Activated naive CD8-positive, alpha-beta T cell treated with anti-CD3 and anti-CD28 coated beads, Interleukin-2, amount 10 ng/mL, durations not matched to agents 7 days and 5 days (primary cell): ENCODE measurements around the gene TP53I11. TPM values are rescaled to one million over a fixed set of nuclear protein-coding genes. Genes with fewer than 3 reads are reported as not detected.

ENCODE experiments used
- ATAC-seq: fragments of 150-1000 bp; cut with Tn5 transposase; one replicate; pipeline ENCODE4 v1.10.0; 2021; ENCODE audit warnings: low read depth, moderate library complexity
- POLR2A ChIA-PET: fragments of 350-600 bp; sonication (Branson Sonifier 250); formaldehyde crosslinking; loops from one replicate; lab custom pipeline; 2021; ENCODE audit warnings: antibody characterized with exemption; lab: Charles Lee
- DNase-seq: peaks from one replicate; pipeline ENCODE4 v3.0.0; 2021
- H3K27ac Mint-ChIP-seq: one replicate; pipeline ENCODE4 v1.8.0; 2022; ENCODE audit warnings: mild to moderate bottlenecking, mixed read lengths
- H3K27me3 Mint-ChIP-seq: one replicate; pipeline ENCODE4 v1.8.0; 2022; ENCODE audit warnings: mild to moderate bottlenecking, moderate library complexity, mixed read lengths
- H3K36me3 Mint-ChIP-seq: one replicate; pipeline ENCODE4 v1.8.0; 2021; ENCODE audit warnings: mild to moderate bottlenecking, mixed read lengths
- H3K4me1 Mint-ChIP-seq: one replicate; pipeline ENCODE4 v1.8.0; 2021; ENCODE audit warnings: mixed read lengths
- H3K4me3 Mint-ChIP-seq: one replicate; pipeline ENCODE4 v1.8.0; 2022; ENCODE audit warnings: mild to moderate bottlenecking, moderate library complexity, mixed read lengths
- H3K9me3 Mint-ChIP-seq: one replicate; pipeline ENCODE4 v1.8.0; 2021; ENCODE audit warnings: mixed read lengths
- total RNA-seq, 2 experiments: library from RNA; stranded (reverse); gene quantifications; one replicate each; pipeline ENCODE4 v1.2.3, GENCODE V29; 2021

The TP53I11 gene
- total RNA-seq, 2 experiments from 2014 or later, result 13.7 to 15.7 TPM

GRCh38 chr11:44936525-44936924 is 14.2 kb downstream of the TP53I11 start:
- ATAC-seq, result peak; percentile 79
- peak; percentile 85 for DNase-seq
- Mint-ChIP-seq H3K4me1 (no peaks in the 10 kb centered on the region), H3K27ac (no peak overlapping the region), H3K27me3 (no peaks in the 10 kb centered on the region), H3K36me3 (no peaks in the 10 kb centered on the region), H3K4me3 (no peak overlapping the region), H3K9me3 (no peaks in the 10 kb centered on the region)
- POLR2A ChIA-PET, result interaction anchor here (3.0 kb wide), 1 partner anchor 168 kb away, joined by 29 read pairs; no protein-coding TSS in a partner anchor

- POLR2A ChIA-PET, result no interaction called here
- no peak for DNase-seq
- Mint-ChIP-seq H3K27me3 (no peaks in the 10 kb centered on the region), H3K4me3 (no peak overlapping the region), H3K9me3 (no peaks in the 10 kb centered on the region), H3K4me1 (no peaks in the 10 kb centered on the region), H3K27ac (no peak overlapping the region), H3K36me3 (no peaks in the 10 kb centered on the region)
- no peak for ATAC-seq
Measured at GRCh38 chr11:44934735-44935250, 15.9 kb downstream of the TP53I11 start.

DNA sequence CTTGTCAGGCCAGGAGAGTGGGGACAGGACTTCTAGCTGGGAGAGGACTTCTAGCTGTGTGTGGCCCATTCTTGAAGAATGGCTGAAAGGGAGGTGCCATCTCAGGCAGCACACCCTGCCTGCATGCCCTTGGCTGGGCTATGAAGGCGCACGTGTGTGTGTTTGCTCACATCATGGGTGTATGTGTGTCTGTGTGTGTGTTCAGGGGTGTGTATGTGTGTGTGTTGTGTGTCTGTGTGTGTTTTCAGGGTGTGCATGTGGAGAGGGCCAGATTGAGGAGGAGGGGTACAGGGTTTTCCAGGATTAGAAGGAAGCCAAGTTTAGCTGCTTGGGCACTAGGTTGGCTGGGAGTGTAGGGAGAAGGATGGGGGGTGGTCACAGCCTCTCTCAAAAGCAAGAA is 16.6 kb downstream of the TP53I11 start:
- H3K4me3 Mint-ChIP-seq, result no peak overlapping the region
- no peaks in the 10 kb centered on the region for H3K36me3 Mint-ChIP-seq
- POLR2A ChIA-PET, result no interaction called here
- H3K4me1 Mint-ChIP-seq, result no peaks in the 10 kb centered on the region
- no peaks in the 10 kb centered on the region for H3K27me3 Mint-ChIP-seq
- no peaks in the 10 kb centered on the region for H3K9me3 Mint-ChIP-seq
- DNase-seq (no peak), ATAC-seq (no peak)
- H3K27ac Mint-ChIP-seq, result no peak overlapping the region

DNA sequence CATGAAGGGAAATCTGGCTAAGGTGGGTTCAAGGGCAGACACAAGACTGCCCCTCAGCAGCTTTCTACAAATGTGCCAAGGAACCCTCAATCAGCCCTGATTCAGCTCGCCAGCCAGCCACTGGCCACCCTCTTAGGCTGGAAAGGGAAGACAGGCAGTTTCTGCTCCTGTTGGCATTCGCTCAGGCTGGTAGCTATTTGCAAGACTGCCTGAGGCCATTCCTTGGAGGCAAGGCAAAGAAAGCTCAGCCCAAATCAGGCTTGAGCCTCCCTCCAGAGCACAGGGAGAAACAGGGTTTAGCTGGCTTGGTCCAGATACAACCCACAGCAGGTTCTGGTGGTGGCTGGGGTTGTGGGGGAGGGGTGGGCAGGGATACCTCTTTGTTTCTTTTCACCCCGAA is 19.2 kb downstream of the TP53I11 start:
- Mint-ChIP-seq H3K4me1 (peaks cover 2% of the 10 kb centered on the region), H3K36me3 (no peaks in the 10 kb centered on the region), H3K27me3 (no peaks in the 10 kb centered on the region), H3K27ac (no peak overlapping the region), H3K9me3 (no peaks in the 10 kb centered on the region), H3K4me3 (no peak overlapping the region)
- POLR2A ChIA-PET, result interaction anchor here (2.2 kb wide), 1 partner anchor 173 kb away, joined by 6 read pairs; no protein-coding TSS in a partner anchor
- ATAC-seq (no peak), DNase-seq (no peak)

GRCh38 chr11:44930588-44931302 is 19.9 kb downstream of the TP53I11 start:
- POLR2A ChIA-PET, result interaction anchor here (2.2 kb wide), 1 partner anchor 174 kb away, joined by 6 read pairs; no protein-coding TSS in a partner anchor
- no peaks in the 10 kb centered on the region for H3K9me3 Mint-ChIP-seq
- no peak overlapping the region for H3K27ac Mint-ChIP-seq
- ATAC-seq (no peak), DNase-seq (no peak)
- no peaks in the 10 kb centered on the region for H3K27me3 Mint-ChIP-seq
- peaks cover 2% of the 10 kb centered on the region for H3K4me1 Mint-ChIP-seq
- H3K4me3 Mint-ChIP-seq, result no peak overlapping the region
- H3K36me3 Mint-ChIP-seq, result no peaks in the 10 kb centered on the region

GRCh38 chr11:44928816-44929215 is 21.9 kb downstream of the TP53I11 start:
- no peak for DNase-seq
- Mint-ChIP-seq H3K27me3 (no peaks in the 10 kb centered on the region), H3K27ac (no peak overlapping the region), H3K4me1 (peaks cover 2% of the 10 kb centered on the region), H3K9me3 (no peaks in the 10 kb centered on the region), H3K4me3 (no peak overlapping the region), H3K36me3 (no peaks in the 10 kb centered on the region)
- ATAC-seq, result no peak
- POLR2A ChIA-PET, result no interaction called here

- POLR2A ChIA-PET, result interaction anchor here (1.7 kb wide), 1 partner anchor 177 kb away, joined by 11 read pairs; no protein-coding TSS in a partner anchor
- ATAC-seq (no peak), DNase-seq (no peak)
- H3K27ac Mint-ChIP-seq, result no peak overlapping the region
- H3K4me3 Mint-ChIP-seq, result no peak overlapping the region
- no peaks in the 10 kb centered on the region for H3K36me3 Mint-ChIP-seq
- H3K9me3 Mint-ChIP-seq, result no peaks in the 10 kb centered on the region
- H3K27me3 Mint-ChIP-seq, result no peaks in the 10 kb centered on the region
- H3K4me1 Mint-ChIP-seq, result peaks cover 2% of the 10 kb centered on the region
Measured at GRCh38 chr11:44928144-44928543, 22.5 kb downstream of the TP53I11 start.

GRCh38 chr11:44927174-44927661 is 23.5 kb downstream of the TP53I11 start:
- POLR2A ChIA-PET, result interaction anchor here (1.1 to 1.7 kb wide), 3 partner anchors 19 to 178 kb away, joined by 3 to 11 read pairs (median 3); no protein-coding TSS in a partner anchor
- H3K4me3 Mint-ChIP-seq, result no peak overlapping the region
- H3K4me1 Mint-ChIP-seq, result peaks cover 2% of the 10 kb centered on the region
- no peaks in the 10 kb centered on the region for H3K9me3 Mint-ChIP-seq
- H3K36me3 Mint-ChIP-seq, result no peaks in the 10 kb centered on the region
- peak; percentile 57 for ATAC-seq
- H3K27me3 Mint-ChIP-seq, result no peaks in the 10 kb centered on the region
- DNase-seq, result peak; percentile 70
- no peak overlapping the region for H3K27ac Mint-ChIP-seq

DNA sequence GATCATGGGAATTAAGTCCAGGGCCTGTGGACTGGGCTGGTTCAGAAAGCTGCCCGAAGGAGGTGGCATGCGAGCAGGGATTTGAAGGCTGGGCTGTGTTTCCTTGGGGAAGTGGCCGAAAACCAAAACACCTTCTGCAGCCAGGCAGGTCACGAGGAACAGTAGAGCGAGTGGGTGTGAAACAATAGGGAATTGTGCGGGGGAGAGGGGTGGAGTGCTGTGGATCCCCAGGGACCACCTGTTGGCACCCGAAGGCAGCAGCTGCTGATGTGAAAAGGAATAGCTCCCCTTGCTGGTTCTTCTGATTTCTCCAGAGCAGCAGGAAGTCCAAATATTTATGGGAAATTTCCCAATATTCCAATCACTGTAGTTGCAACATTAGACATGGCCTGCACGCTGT is 24.6 kb downstream of the TP53I11 start:
- H3K4me3 Mint-ChIP-seq, result no peak overlapping the region
- DNase-seq, result no peak
- no peaks in the 10 kb centered on the region for H3K9me3 Mint-ChIP-seq
- POLR2A ChIA-PET, result interaction anchor here (1.1 kb wide), 1 partner anchor 177 kb away, joined by 3 read pairs; no protein-coding TSS in a partner anchor
- no peak overlapping the region for H3K27ac Mint-ChIP-seq
- no peaks in the 10 kb centered on the region for H3K36me3 Mint-ChIP-seq
- no peak for ATAC-seq
- H3K27me3 Mint-ChIP-seq, result no peaks in the 10 kb centered on the region
- peaks cover 2% of the 10 kb centered on the region for H3K4me1 Mint-ChIP-seq

DNA sequence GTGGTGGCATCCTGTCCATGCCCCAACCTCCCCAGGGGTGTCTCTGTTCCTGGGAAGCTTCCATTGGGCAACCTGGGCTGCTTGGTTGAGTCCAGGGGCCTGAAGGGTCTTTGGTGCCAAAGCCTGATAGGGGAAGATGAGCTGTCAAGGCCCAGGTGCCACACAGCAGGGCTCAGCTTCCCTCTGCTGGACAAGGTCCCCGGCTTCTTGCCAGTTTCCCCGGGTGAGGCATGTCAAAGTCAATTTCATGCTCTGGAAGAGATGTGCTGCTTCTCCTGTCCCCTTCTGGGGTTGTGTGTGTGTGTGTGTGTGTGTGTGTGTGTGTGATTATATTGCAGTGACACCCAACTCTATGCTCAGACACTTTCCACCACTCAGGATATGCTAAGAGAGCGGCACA is 26.9 kb downstream of the TP53I11 start:
- H3K4me3 Mint-ChIP-seq, result no peak overlapping the region
- POLR2A ChIA-PET, result no interaction called here
- no peak for ATAC-seq
- no peaks in the 10 kb centered on the region for H3K9me3 Mint-ChIP-seq
- peaks cover 2% of the 10 kb centered on the region for H3K4me1 Mint-ChIP-seq
- H3K27me3 Mint-ChIP-seq, result no peaks in the 10 kb centered on the region
- H3K27ac Mint-ChIP-seq, result no peak overlapping the region
- no peak for DNase-seq
- H3K36me3 Mint-ChIP-seq, result no peaks in the 10 kb centered on the region

DNA sequence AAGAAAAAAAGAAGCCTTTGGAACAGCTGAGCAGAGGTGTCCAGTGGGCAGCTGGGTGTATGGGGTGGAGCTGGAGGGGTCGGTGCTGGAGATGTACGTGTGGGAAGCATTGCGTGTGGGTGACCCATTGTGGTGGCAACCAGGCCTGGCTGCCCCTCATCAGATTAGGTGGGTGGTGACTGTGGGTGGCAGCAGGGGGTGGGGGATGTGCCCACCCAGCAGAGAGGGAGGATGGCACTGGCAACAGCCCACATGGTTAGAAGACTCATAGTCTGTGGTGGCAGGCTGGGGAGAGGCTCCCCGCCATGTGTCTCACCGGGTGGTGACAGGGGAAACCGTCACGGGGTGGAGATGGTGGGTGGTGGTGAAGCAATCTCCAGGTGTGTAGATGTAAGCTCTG is 27.6 kb downstream of the TP53I11 start:
- POLR2A ChIA-PET, result no interaction called here
- Mint-ChIP-seq H3K4me3 (no peak overlapping the region), H3K4me1 (peaks cover 2% of the 10 kb centered on the region), H3K27ac (no peak overlapping the region), H3K36me3 (no peaks in the 10 kb centered on the region), H3K9me3 (no peaks in the 10 kb centered on the region), H3K27me3 (no peaks in the 10 kb centered on the region)
- ATAC-seq (no peak), DNase-seq (no peak)

GRCh38 chr11:44920451-44920850 is 30.2 kb downstream of the TP53I11 start:
- H3K27ac Mint-ChIP-seq, result no peak overlapping the region
- H3K27me3 Mint-ChIP-seq, result no peaks in the 10 kb centered on the region
- ATAC-seq (no peak), DNase-seq (no peak)
- H3K4me3 Mint-ChIP-seq, result no peak overlapping the region
- H3K4me1 Mint-ChIP-seq, result no peaks in the 10 kb centered on the region
- no peaks in the 10 kb centered on the region for H3K36me3 Mint-ChIP-seq
- no peaks in the 10 kb centered on the region for H3K9me3 Mint-ChIP-seq
- POLR2A ChIA-PET, result no interaction called here

DNA sequence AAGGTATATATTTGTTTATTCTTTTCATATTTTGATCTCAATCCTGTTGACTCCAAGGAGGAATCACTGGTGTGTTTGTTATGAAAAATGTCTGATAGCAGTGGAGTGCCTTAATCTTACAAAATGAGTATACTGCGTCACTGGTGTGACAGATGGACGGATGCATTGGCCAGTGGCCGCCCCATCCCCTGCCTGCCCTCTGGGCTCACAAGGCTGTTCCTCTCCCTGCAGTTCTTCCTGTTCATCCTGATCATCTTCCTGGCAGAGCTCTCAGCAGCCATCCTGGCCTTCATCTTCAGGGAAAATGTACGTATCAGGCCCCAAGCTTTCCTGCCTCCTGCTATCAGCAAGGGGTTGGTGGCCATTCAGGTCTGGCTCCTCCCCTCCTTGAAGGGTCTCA is 32.9 kb downstream of the TP53I11 start:
- DNase-seq (no peak), ATAC-seq (no peak)
- Mint-ChIP-seq H3K4me1 (no peaks in the 10 kb centered on the region), H3K9me3 (no peaks in the 10 kb centered on the region), H3K27ac (no peak overlapping the region), H3K27me3 (no peaks in the 10 kb centered on the region), H3K4me3 (no peak overlapping the region), H3K36me3 (no peaks in the 10 kb centered on the region)
- POLR2A ChIA-PET, result no interaction called here
